Heart left ventricle (tissue), 16 donors: ENCODE measurements around the gene C2orf74. TPM values are rescaled to one million over a fixed set of nuclear protein-coding genes. Genes with fewer than 3 reads are reported as not detected.

Experiments used
- ATAC-seq, 4 donors: fragments of 200-7000 bp; cut with Tn5 transposase; one replicate each; pipeline ENCODE4 v1.9.1; 2020 to 2022; ENCODE audit warnings: moderate library complexity in 4 of 4, mild to moderate bottlenecking in 3 of 4, moderate number of reproducible peaks in 1 of 4
- DNase-seq, 5 donors: peaks; one replicate each; pipeline ENCODE4 v3.0.0-alpha.2; 2020
- H3K27ac ChIP-seq, 12 donors: fragments of 200-600 bp; sonication (generic) in 4 of 12; one replicate each; pipeline versions ENCODE4 v1.5.0 to v1.8.0; 2016 to 2022; ENCODE audit warnings: mild to moderate bottlenecking in 2 of 12
- H3K27me3 ChIP-seq, 9 donors: fragments of 200-600 bp; sonication (generic) in 2 of 9; one replicate each; pipeline versions ENCODE4 v1.5.1 to v1.8.0; 2016 to 2022; ENCODE audit warnings: mild to moderate bottlenecking in 3 of 9
- H3K36me3 ChIP-seq, 9 donors: fragments of 200-600 bp; sonication (generic) in 2 of 9; one replicate each; pipeline versions ENCODE4 v1.5.0 to v1.8.0; 2018 to 2022; ENCODE audit warnings: mild to moderate bottlenecking in 2 of 9
- H3K4me1 ChIP-seq, 12 donors: fragments of 200-600 bp; sonication (generic) in 4 of 12; one replicate each; pipeline versions ENCODE4 v1.5.0 to v1.8.0; 2016 to 2022; ENCODE audit warnings: mild to moderate bottlenecking in 3 of 12
- H3K4me3 ChIP-seq, 12 donors: fragments of 200-600 bp; sonication (generic) in 4 of 12; one replicate each; pipeline versions ENCODE4 v1.5.0 to v1.8.0; 2017 to 2022; ENCODE audit warnings: mild to moderate bottlenecking in 9 of 12, moderate library complexity in 4 of 12
- H3K9me3 ChIP-seq, 12 donors: fragments of 200-600 bp; sonication (generic) in 4 of 12; one replicate each; pipeline versions ENCODE4 v1.5.0 to v1.8.0; 2016 to 2022; ENCODE audit warnings: mild to moderate bottlenecking in 1 of 12
- CTCF ChIP-seq, 12 donors: fragments of 200-600 bp; sonication (generic) in 4 of 12; IDR thresholded peaks; one replicate each; pipeline versions ENCODE4 v1.5.0 to v1.8.0; 2018 to 2022; ENCODE audit warnings: antibody characterized with exemption in 12 of 12, mild to moderate bottlenecking in 5 of 12
- POLR2A ChIP-seq, 2 donors: fragments of 450-650 bp; IDR thresholded peaks; one replicate each; pipeline ENCODE4 v1.6.1; 2017; ENCODE audit warnings: antibody characterized with exemption in 2 of 2, mild to moderate bottlenecking in 2 of 2, moderate library complexity in 2 of 2
- WGBS, 4 donors: extraction: QIAGEN DNeasy Blood & Tissue Kit in 2 of 4; methylation state at CpG; one replicate each; pipeline versions ENCODE4 v1.1.5 to v1.1.7; 2013 to 2018; 5-methylcytosine and 5-hydroxymethylcytosine counted together
- intact Hi-C, 10 donors: fragments of 100-400 bp; cut with DNase I; formaldehyde crosslinking; loops; one replicate each; pipeline versions ENCODE4 v1.11.1 to v1.14.2; 2022
- polyA plus RNA-seq, 2 donors: library from polyadenylated mRNA; stranded (reverse); fragments of 200-250 nt; gene quantifications; one replicate each; pipeline ENCODE4 v1.2.3, GENCODE V29; 2013
- total RNA-seq, 9 donors: library from RNA; depleted of rRNA in 2 of 9; stranded (reverse); fragments of >200 nt in 2 of 9; fragmentation: NEBNext Ultra II Directional in 3 of 9; extraction: Animal tissue kit (Norgen Biotek cat#: 25700) in 3 of 9; gene quantifications; one replicate each; pipeline versions ENCODE4 v1.1.0 to v1.2.4, GENCODE V29; 2016 to 2023
- donor health status: ischemic (EF 13 %, LVEDD 7.1; RV severe dilation, severe dysfunction).
- donor health status: healthy with polysubstance abuse.
- donor health status: DM: no; HTN: yes; CAD: no.
- donor health status: DM: no; HTN: no; CAD: no.
- donor health status: ischemic (EF 25% LVEDD 6.9; RV normal size, moderate dysfunction).
- donor health status: ischemic (EF 25% LVEDD 5.7; RV mildly dilated, moderate dysfunction).
- donor health status: healthy.
- donor health status: DM: yes; HTN: yes; CAD: no.
- donor health status: ischemic (EF 35%, LVEDD 5.7; RV mildly dilated, moderate dysfunction).
- donor health status: nonischemic (EF 11% LVEDD 7.7; RV severe dilation, severe dysfunction).
- donor health status: DM: yes; HTN: yes; CAD: no.
- donor health status: PGD.
- donor health status: ischemic (EF 29% LVEDD 5.4; RV normal size, mild dysfunction).
- donor health status: nonischemic (EF 23%, LVEDD 6.1; RV moderate dilation, normal function).

The C2orf74 gene
- total and polyA plus RNA-seq, 11 donors: 12.3 to 51.8 (median 17.7) TPM

- intact Hi-C loops: no loop called here
- TF ChIP-seq POLR2A (IDR thresholded peaks at IDR 0.05) (no peak), CTCF (IDR thresholded peaks at IDR 0.05) (no peak)
- H3K4me1 ChIP-seq: peaks cover 0 to 19% (median 8%) of the 10 kb centered on the region in 12 donors
- H3K9me3 ChIP-seq: no peaks in the 10 kb centered on the region
- H3K27ac ChIP-seq: no peak overlapping the region
- ATAC-seq: no peak
- 47 to 73% (median 55%) methylated on average over 4 of the region's 4 CpGs for WGBS, 4 donors
- peaks cover 0 to 16% (median 0%) of the 10 kb centered on the region in 9 donors for H3K36me3 ChIP-seq
- no peak for DNase-seq
- H3K27me3 ChIP-seq: no peaks in the 10 kb centered on the region
- H3K4me3 ChIP-seq: no peak overlapping the region
Observed at GRCh38 chr2:61173116-61173515, 11.1 kb downstream of the C2orf74 start.

GRCh38 chr2:61175036-61175435 is 13.0 kb downstream of the C2orf74 start:
- TF ChIP-seq POLR2A (IDR thresholded peaks at IDR 0.05): no peak
- TF ChIP-seq CTCF (IDR thresholded peaks at IDR 0.05): no peak
- H3K27ac ChIP-seq: no peak overlapping the region
- peaks cover 0 to 39% (median 27%) of the 10 kb centered on the region in 12 donors for H3K4me1 ChIP-seq
- no peak for DNase-seq
- ATAC-seq: no peak
- intact Hi-C loops: loop anchor here in 2 of 10 donors (5.0 kb wide), 2 partner anchors 108 to 297 kb away; partner anchors contain the start of genes SANBR (in 1 of the 2) and USP34 (in 1 of the 2)
- H3K36me3 ChIP-seq: peaks cover 0 to 14% (median 3%) of the 10 kb centered on the region in 9 donors
- WGBS, 4 donors: 86 to 92% (median 91%) methylated on average over 8 of the region's 8 CpGs
- no peaks in the 10 kb centered on the region for H3K9me3 ChIP-seq
- no peaks in the 10 kb centered on the region for H3K27me3 ChIP-seq
- no peak overlapping the region for H3K4me3 ChIP-seq

GRCh38 chr2:61176755-61177726 is 15.1 kb downstream of the C2orf74 start:
- peaks cover 0 to 59% (median 47%) of the 10 kb centered on the region in 12 donors for H3K4me1 ChIP-seq
- TF ChIP-seq POLR2A (IDR thresholded peaks at IDR 0.05) (peak; percentile 20 to 91), CTCF (IDR thresholded peaks at IDR 0.05) (peak in 5 of 12 donors; percentile 16 to 36 (median 27))
- no peaks in the 10 kb centered on the region for H3K27me3 ChIP-seq
- H3K36me3 ChIP-seq: peaks cover 0 to 26% (median 16%) of the 10 kb centered on the region in 9 donors
- peak overlapping the region; percentile 64 to 93 (median 80) for H3K4me3 ChIP-seq
- intact Hi-C loops: loop anchor here in 4 of 10 donors (2.0 to 5.0 kb wide), 4 partner anchors 32 to 295 kb away; partner anchors contain the start of genes USP34 (in 2 of the 4) and SANBR (in 1 of the 4)
- ATAC-seq (peak; percentile 78 to 93 (median 90)), DNase-seq (peak; percentile 95 to 98 (median 96))
- 0 to 1% (median 1%) methylated on average over 35 to 111 of the region's 111 CpGs for WGBS, 4 donors
- H3K9me3 ChIP-seq: no peaks in the 10 kb centered on the region
- H3K27ac ChIP-seq: peak overlapping the region; percentile 88 to 100 (median 99)
